ENCODE results near the gene NOP10. TPM values are rescaled to one million over a fixed set of nuclear protein-coding genes. Genes with fewer than 3 reads are reported as not detected.
"Not testable (repeated sequence)": the region's sequence is repeated elsewhere in the genome, so short reads cannot be mapped to it uniquely, and the experiment has no call there.

Gene NOP10
- total RNA-seq = 100 to 1,000 TPM; 220 to 227 TPM

DNA sequence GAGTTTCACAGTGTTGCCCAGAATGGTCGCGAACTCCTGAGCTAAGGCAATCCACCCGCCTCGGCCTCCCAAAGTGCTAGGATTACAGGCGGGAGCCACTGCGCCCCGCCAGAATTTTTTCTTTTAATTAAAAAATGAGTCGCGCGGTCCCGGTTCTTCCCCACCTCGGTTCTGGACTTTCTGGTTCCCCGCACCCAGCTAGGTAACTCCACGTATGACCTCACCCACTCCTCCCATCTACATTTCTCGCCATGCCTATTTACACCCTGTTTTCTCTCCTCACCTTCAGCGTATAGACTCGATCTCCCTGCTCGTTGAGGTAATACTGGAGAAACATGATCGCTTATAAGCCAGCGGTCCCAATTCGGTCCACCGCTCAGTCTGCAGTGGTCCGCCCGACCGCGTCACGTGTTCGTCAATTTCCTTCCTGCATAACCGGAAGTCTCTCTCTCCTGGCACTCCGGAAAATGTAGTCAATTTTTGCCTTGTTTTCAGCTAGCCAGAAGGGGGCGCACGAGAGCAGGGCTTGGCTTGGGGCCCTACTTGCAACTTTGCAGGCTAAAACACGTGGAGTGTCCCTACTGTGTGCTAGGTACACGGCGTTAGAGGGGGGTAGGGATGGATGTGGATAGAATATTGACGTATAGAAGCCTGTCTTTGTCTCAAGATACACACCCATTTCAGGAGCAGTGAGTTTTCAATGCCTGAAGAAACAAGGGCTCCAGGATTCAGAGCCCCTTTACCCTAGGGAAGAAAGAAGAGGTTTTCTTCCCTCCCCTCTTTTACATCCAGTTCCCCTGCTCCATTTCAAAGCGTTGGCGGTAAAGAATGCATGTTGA lies at the start of gene NOP10, which contains the start of gene NUTM1:
NOP10 (minus strand) TSS at position 400 of the 839 bp plus-strand sequence; CDS start at position 337, 63 bp downstream.
NUTM1 (plus strand) TSS at position 579 of the 839 bp plus-strand sequence. CDS start 382 bp downstream, outside the sequence.
- H3K4me3 Mint-ChIP-seq = no peak within 1 kb of the TSS
- H3K9me3 Mint-ChIP-seq = no peaks in the 10 kb centered on the region
- intact Hi-C loops (cut with micrococcal nuclease) = loop anchor here (1.0 kb wide), 4 partner anchors 24 to 245 kb away; partner anchors contain the start of genes GOLGA8B and LPCAT4
- H3K27ac Mint-ChIP-seq = no peak within 1 kb of the TSS
- H3K4me1 Mint-ChIP-seq (ENCODE audit: low read depth) = peaks cover 35% of the 10 kb centered on the region
- H3K27me3 Mint-ChIP-seq (ENCODE audit: low read depth) = no peaks in the 10 kb centered on the region
- peak; percentile 98 for DNase-seq
- peaks cover 25% of the 10 kb centered on the region for H3K36me3 Mint-ChIP-seq (ENCODE audit: low read depth)
- CTCF ChIA-PET = interaction anchor here (0.9 to 2.3 kb wide), 9 partner anchors 15 to 245 kb away, joined by 3 to 21 read pairs (median 5); partner anchors contain the start of genes GOLGA8B and LPCAT4

DNA sequence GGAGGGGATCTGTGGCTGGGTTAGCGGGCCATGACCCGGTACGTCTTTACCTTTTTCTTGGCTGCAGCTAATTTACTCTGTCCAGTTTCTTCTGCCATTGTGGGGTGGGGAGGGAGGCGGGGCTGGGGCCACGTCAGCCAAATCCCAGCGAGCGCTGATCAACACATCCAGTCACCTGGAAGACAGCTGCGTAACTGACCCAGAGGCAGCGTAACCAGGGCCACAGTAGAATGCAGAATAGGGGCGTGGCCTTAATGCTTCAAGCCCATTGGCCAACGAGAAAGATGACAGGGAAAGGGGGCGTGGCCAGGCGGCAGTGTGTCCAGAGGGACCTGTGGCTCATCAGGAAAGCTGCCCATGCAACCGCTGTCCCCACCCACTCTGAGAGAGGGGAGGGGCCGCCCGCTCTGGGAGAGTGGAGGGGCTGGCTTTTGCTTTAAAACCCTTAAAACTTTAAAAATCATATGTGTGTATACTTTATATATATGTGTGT lies 46.7 kb upstream of the NOP10 start:
- CTCF ChIA-PET; H3K4me1 Mint-ChIP-seq (ENCODE audit: low read depth); intact Hi-C loops (cut with micrococcal nuclease); H3K27me3 Mint-ChIP-seq (ENCODE audit: low read depth); H3K36me3 Mint-ChIP-seq (ENCODE audit: low read depth); H3K27ac Mint-ChIP-seq; H3K4me3 Mint-ChIP-seq; H3K9me3 Mint-ChIP-seq; DNase-seq: not testable (repeated sequence)

DNA sequence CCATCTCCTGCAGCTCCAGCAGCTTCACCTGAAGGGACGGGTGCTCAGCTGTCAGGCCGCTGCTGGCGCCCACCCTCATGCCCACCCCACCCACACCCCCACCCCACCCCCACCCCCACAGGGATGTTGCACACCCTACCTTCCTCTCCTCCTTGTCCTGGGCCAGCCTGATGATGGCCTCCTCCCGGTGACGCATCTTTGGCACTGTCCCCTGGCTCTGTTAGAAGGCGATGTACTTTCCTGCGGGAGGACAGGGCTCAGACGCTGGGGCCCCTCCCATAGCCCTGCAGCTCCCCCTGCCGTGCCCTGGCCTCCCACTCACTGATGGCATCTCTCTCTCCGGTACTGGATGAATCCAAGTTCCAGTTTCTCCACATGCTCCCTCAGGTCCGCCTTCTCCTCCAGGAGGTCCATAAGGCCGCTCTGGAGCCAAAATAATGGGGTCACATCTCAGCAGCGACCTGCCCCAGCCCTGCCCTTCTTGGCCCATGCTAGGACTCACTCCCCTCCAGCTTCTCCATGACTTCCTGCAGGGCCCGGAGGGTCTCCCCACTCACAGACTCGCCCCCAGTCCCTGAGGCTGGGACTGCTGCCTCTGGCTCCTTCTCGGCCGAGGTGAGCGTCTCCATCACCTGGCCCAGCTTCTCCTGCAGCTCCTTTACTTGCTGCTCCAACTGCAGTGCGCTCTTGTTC lies 39.0 kb upstream of the NOP10 start:
- H3K27ac Mint-ChIP-seq; DNase-seq; H3K36me3 Mint-ChIP-seq (ENCODE audit: low read depth); H3K4me1 Mint-ChIP-seq (ENCODE audit: low read depth); H3K27me3 Mint-ChIP-seq (ENCODE audit: low read depth); H3K9me3 Mint-ChIP-seq; CTCF ChIA-PET; H3K4me3 Mint-ChIP-seq; intact Hi-C loops (cut with micrococcal nuclease): not testable (repeated sequence)

DNA sequence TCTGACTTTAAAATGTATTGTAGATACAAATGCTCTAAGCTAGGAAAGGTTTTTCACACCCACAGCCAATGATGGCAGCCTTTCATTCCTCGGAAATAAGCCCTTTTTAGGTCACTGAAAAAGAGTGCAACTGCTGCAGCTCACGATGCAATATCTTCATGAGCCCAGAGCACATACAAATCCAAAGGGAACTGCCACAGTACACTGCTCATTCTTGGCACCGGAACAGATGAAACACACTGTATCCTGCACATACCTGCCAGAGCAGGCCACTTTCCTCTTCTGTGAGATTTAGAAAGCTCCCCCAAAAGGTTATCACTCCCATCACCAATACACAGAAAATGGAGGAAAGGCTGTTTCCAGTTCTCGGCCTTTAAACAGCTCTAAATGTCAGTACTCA lies 37.6 kb upstream of the NOP10 start:
- CTCF ChIA-PET, DNase-seq: not testable (repeated sequence)

DNA sequence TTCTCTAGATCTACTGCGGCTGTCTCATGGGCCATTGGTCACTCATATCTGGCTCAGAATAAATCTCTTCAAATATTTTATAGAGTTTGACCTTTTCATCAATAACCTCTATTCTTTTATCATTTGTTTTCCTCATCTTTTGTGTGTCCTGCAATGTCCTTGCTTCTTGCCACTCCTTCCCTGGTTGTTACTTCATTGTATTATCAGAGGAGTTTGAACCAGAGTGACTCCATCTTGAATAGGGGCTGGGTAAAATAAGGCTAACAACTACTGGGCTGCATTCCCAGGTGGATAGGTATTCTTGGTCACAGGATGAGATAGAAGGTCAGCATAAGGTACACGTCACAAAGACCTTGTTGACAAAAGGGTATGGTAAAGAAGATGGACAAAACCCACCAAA lies 33.9 kb upstream of the NOP10 start:
- no peak for DNase-seq
- CTCF ChIA-PET = no interaction called here
- H3K4me3 Mint-ChIP-seq = no peak overlapping the region
- H3K27me3 Mint-ChIP-seq (ENCODE audit: low read depth) = no peaks in the 10 kb centered on the region
- H3K4me1 Mint-ChIP-seq (ENCODE audit: low read depth) = no peaks in the 10 kb centered on the region
- no peak overlapping the region for H3K27ac Mint-ChIP-seq
- peaks cover 4% of the 10 kb centered on the region for H3K36me3 Mint-ChIP-seq (ENCODE audit: low read depth)
- intact Hi-C loops (cut with micrococcal nuclease) = no loop called here
- no peaks in the 10 kb centered on the region for H3K9me3 Mint-ChIP-seq

More for the DNA sequence above, 37.6 kb upstream of the NOP10 start:
- H3K4me1 Mint-ChIP-seq (ENCODE audit: low read depth); intact Hi-C loops (cut with micrococcal nuclease); H3K27ac Mint-ChIP-seq; H3K36me3 Mint-ChIP-seq (ENCODE audit: low read depth); H3K9me3 Mint-ChIP-seq; H3K4me3 Mint-ChIP-seq; H3K27me3 Mint-ChIP-seq (ENCODE audit: low read depth): not testable (repeated sequence)

DNA sequence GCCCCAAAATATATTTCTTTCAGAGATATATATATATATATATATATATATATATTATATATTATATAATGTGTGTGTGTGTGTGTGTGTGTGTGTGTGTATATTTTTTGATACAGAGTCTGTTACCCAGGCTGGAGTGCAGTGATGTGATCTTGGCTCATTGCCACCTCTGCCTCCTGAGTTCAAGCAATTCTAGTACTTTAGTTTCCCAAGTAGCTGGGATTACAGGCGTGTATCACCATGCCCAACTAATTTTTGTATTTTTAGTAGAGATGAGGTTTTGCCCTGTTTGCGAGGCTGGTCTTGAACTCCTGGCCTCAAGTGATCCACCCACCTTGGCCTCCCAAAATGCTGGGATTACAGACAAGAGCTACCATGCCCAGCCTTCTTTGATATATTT lies 32.6 kb upstream of the NOP10 start:
- H3K27ac Mint-ChIP-seq; DNase-seq; H3K4me1 Mint-ChIP-seq (ENCODE audit: low read depth); H3K4me3 Mint-ChIP-seq; CTCF ChIA-PET; H3K36me3 Mint-ChIP-seq (ENCODE audit: low read depth); H3K27me3 Mint-ChIP-seq (ENCODE audit: low read depth); H3K9me3 Mint-ChIP-seq; intact Hi-C loops (cut with micrococcal nuclease): not testable (repeated sequence)

DNA sequence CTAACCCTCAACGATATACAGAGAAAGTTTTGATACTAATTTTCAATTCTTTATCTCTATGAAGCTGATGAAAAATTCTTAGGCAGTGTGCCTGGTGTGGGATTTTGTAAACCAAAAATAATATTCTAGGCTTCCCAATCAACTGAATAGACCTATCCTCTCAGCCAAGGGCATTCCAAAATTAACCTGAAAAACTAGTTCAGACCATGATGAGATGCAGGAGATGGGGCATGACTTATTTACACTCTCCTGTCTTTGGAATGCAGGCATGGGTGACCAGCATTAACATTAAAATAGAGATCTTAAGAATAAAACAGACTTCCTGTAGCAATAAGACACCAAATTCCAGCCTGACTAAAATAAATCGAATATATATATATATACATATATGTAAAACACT lies 31.9 kb upstream of the NOP10 start:
- DNase-seq = no peak
- peaks cover 6% of the 10 kb centered on the region for H3K4me1 Mint-ChIP-seq (ENCODE audit: low read depth)
- no peak overlapping the region for H3K27ac Mint-ChIP-seq
- CTCF ChIA-PET = no interaction called here
- no peak overlapping the region for H3K4me3 Mint-ChIP-seq
- H3K27me3 Mint-ChIP-seq (ENCODE audit: low read depth) = no peaks in the 10 kb centered on the region
- H3K9me3 Mint-ChIP-seq = no peaks in the 10 kb centered on the region
- no peaks in the 10 kb centered on the region for H3K36me3 Mint-ChIP-seq (ENCODE audit: low read depth)
- intact Hi-C loops (cut with micrococcal nuclease) = no loop called here

DNA sequence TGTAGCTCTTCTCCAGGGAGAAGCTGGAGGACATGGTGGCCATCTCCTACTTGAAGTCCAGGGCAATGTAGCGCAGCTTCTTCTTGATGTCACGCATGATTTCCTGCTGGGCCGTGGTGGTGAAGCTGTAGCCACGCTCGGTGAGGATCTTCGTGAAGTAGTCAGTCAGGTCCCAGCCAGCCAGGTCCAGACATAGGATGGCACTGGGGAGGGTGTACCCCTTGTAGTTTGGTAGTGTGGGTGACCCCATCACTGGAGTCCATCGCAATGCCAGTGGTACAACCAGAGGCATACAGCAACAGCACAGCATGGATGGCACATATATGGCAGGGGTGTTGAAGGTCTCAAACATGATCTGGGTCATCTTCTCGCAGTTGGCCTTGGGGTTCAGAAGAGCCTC lies 31.0 kb upstream of the NOP10 start:
- intact Hi-C loops (cut with micrococcal nuclease) = no loop called here
- CTCF ChIA-PET = interaction anchor here (0.7 kb wide), 1 partner anchor 133 kb away, joined by 3 read pairs; no protein-coding TSS in a partner anchor
- DNase-seq = no peak
- no peak overlapping the region for H3K27ac Mint-ChIP-seq
- H3K9me3 Mint-ChIP-seq = no peaks in the 10 kb centered on the region
- no peaks in the 10 kb centered on the region for H3K27me3 Mint-ChIP-seq (ENCODE audit: low read depth)
- peaks cover 11% of the 10 kb centered on the region for H3K4me1 Mint-ChIP-seq (ENCODE audit: low read depth)
- no peak overlapping the region for H3K4me3 Mint-ChIP-seq
- H3K36me3 Mint-ChIP-seq (ENCODE audit: low read depth) = no peaks in the 10 kb centered on the region

DNA sequence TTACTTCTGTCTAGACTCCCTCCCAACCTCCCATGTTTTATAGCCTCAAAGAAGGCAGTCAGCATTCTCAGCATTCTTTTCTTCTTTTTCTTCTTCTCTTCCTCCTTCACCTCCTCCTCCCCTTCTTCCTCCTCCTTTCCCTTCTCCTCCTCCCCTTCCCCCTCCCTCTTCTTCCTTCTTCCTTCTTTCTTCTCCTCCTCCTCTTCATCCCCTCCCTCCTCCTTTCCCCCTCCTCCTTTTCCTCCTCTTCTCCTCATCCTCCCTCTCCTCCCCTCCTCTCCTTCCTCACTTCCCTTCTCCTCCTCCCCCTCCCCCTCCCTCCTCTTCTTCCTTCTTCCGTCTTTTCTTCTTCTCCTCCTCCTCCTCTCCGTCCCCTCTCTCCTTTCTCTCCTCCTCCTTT lies 27.7 kb upstream of the NOP10 start:
- H3K9me3 Mint-ChIP-seq = no peaks in the 10 kb centered on the region
- DNase-seq = no peak
- CTCF ChIA-PET = no interaction called here
- no peaks in the 10 kb centered on the region for H3K36me3 Mint-ChIP-seq (ENCODE audit: low read depth)
- H3K4me3 Mint-ChIP-seq = no peak overlapping the region
- H3K4me1 Mint-ChIP-seq (ENCODE audit: low read depth) = peaks cover 25% of the 10 kb centered on the region
- H3K27ac Mint-ChIP-seq = no peak overlapping the region
- no peaks in the 10 kb centered on the region for H3K27me3 Mint-ChIP-seq (ENCODE audit: low read depth)
- intact Hi-C loops (cut with micrococcal nuclease) = no loop called here

DNA sequence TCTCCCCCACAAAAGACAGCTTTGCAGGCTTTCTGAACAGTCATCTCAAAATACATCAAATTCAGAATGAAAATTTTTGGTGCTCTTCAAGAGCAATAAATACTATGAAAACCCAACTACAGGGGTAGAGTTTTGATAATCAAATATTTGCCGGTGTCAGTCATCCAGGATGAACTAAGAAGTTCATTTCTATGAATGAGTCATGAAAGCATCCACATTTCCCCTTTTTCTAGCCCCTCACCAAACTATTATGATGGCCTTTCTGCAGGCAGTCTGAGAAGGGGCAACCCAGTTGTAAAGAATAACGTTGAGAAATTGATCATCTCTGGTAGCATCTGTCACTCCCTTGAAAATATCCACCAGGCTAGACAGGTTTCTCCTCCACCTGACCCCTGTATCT lies 27.2 kb upstream of the NOP10 start:
- Mint-ChIP-seq H3K4me3 (no peak overlapping the region), H3K4me1 (ENCODE audit: low read depth) (peaks cover 31% of the 10 kb centered on the region), H3K27ac (peak overlapping the region; percentile 35), H3K27me3 (ENCODE audit: low read depth) (no peaks in the 10 kb centered on the region), H3K36me3 (ENCODE audit: low read depth) (no peaks in the 10 kb centered on the region), H3K9me3 (no peaks in the 10 kb centered on the region)
- CTCF ChIA-PET = no interaction called here
- no peak for DNase-seq
- intact Hi-C loops (cut with micrococcal nuclease) = no loop called here

DNA sequence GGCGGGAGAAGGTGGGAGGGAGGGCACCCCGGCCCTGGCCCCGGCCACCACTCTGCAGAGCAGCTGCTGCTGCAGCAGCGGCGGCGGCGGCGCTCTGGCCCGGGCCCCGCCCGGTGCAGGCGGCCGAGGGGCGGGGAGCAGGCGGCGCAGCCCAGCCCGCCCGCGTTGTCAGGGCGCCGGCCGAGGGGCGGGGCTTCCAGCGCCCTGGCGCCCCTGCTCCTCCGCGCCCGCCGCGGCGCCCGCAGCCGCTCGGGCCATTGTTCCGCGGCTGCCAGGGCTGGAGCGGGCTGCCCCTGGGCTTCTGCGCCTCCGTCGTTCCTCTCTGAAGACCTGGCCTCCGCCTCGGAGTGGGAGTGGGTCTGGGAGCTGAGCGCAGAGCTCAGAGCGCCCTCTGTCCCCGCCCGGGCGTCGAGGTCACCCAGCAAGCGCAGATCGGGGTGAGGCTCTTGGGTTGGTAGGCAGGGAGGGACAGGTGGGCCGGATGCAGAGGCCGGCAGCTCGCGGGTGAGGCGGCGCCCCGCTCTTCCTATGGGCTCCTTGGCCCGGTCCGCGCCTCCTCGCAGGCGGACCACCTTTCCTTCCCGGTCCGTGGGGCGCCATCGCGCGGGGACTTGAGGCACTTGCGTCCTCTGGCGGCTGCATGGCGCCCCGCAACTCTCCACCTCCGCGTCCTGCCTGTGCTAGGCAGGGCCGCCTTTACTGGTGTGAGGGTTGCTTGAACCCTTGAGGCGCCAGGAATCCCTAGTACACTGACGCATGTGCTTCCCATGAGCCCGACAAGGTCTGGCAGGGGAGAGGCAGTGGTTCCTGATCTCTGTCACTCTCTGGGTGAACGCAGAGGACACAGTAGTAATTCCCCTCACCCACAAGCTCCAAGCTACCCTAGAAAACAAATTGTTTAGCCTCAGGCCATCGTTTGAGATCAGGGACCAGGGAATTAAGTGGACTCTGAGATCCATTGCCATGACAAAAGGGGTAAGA lies 24.5 kb upstream of the NOP10 start, which contains the start of gene LPCAT4:
LPCAT4 (minus strand) TSS at position 96 of the 981 bp plus-strand sequence. CDS start 96 bp downstream, outside the sequence.
- intact Hi-C loops (cut with micrococcal nuclease) = loop anchor here (1.0 to 2.0 kb wide), 9 partner anchors 24 to 265 kb away; partner anchors contain the start of genes GOLGA8B, NOP10, NUTM1 and PGBD4
- peaks cover 36% of the 10 kb centered on the region for H3K4me1 Mint-ChIP-seq (ENCODE audit: low read depth)

More for the DNA sequence above, 24.5 kb upstream of the NOP10 start, which contains the start of gene LPCAT4:
- CTCF ChIA-PET = interaction anchor here (0.5 to 3.3 kb wide), 29 partner anchors 7 to 395 kb away, joined by 3 to 21 read pairs (median 4); partner anchors contain the start of genes KATNBL1, NOP10 and NUTM1
- H3K9me3 Mint-ChIP-seq = no peaks in the 10 kb centered on the region
- peak within 1 kb of the TSS; percentile 97 for H3K4me3 Mint-ChIP-seq
- peak; percentile 91 for DNase-seq
- no peaks in the 10 kb centered on the region for H3K27me3 Mint-ChIP-seq (ENCODE audit: low read depth)
- peak within 1 kb of the TSS; percentile 96 for H3K27ac Mint-ChIP-seq
- H3K36me3 Mint-ChIP-seq (ENCODE audit: low read depth) = peaks cover 7% of the 10 kb centered on the region

Measured in activated naive CD4-positive, alpha-beta T cell treated with anti-CD3 and anti-CD28 coated beads for 36 hours (primary cell).